GM18526 (cell line): ENCODE measurements around the gene ETNK2.

ENCODE experiments used
- POLR2A ChIP-seq: IDR thresholded peaks from 3 replicates; pipeline ENCODE4 v1.6.1; 2011; ENCODE audit not compliant: insufficient read length; ENCODE audit errors: extremely low read depth

ETNK2 gene

GRCh38 chr1:204105131-204105515, 46.7 kb downstream of the ETNK2 start:
- TF ChIP-seq POLR2A, result no peak

- TF ChIP-seq POLR2A, result no peak
These were observed 47.3 kb downstream of the ETNK2 start for GRCh38 chr1:204104331-204105130.

GRCh38 chr1:204103431-204103741, 48.5 kb downstream of the ETNK2 start:
- TF ChIP-seq POLR2A, result no peak

- no peak for TF ChIP-seq POLR2A
These were observed 49.0 kb downstream of the ETNK2 start for GRCh38 chr1:204102739-204103430.

GRCh38 chr1:204102029-204102611, 49.7 kb downstream of the ETNK2 start:
- TF ChIP-seq POLR2A, result no peak

- TF ChIP-seq POLR2A, result no peak
These were observed 53.2 kb downstream of the ETNK2 start for GRCh38 chr1:204098683-204099082.

GRCh38 chr1:204096931-204097330, 54.9 kb downstream of the ETNK2 start:
- no peak for TF ChIP-seq POLR2A

- no peak for TF ChIP-seq POLR2A
These were observed 56.8 kb downstream of the ETNK2 start for GRCh38 chr1:204094856-204095634.

GRCh38 chr1:204094313-204094729, 57.5 kb downstream of the ETNK2 start:
- TF ChIP-seq POLR2A, result no peak

- no peak for TF ChIP-seq POLR2A
These were observed 58.1 kb downstream of the ETNK2 start for GRCh38 chr1:204093781-204094180.

GRCh38 chr1:204093421-204093717, 58.5 kb downstream of the ETNK2 start:
- no peak for TF ChIP-seq POLR2A

- TF ChIP-seq POLR2A, result no peak
These were observed 59.0 kb downstream of the ETNK2 start for GRCh38 chr1:204092632-204093420.

- TF ChIP-seq POLR2A, result no peak
These were observed 60.0 kb downstream of the ETNK2 start for GRCh38 chr1:204091787-204092312.

- TF ChIP-seq POLR2A, result no peak
These were observed 60.8 kb downstream of the ETNK2 start for GRCh38 chr1:204091066-204091465.

- TF ChIP-seq POLR2A, result no peak
These were observed 62.6 kb downstream of the ETNK2 start for GRCh38 chr1:204089044-204089751.

- TF ChIP-seq POLR2A, result no peak
These were observed 63.2 kb downstream of the ETNK2 start for GRCh38 chr1:204088596-204088995.
